Suprapubic skin (tissue), 4 donors: ENCODE data around the gene PMFBP1. TPM values are rescaled to one million over a fixed set of nuclear protein-coding genes. Genes with fewer than 3 reads are reported as not detected.

ENCODE experiments used
- DNase-seq, 2 donors: peaks; one replicate each; pipeline ENCODE4 v3.0.0-alpha.2; 2019; ENCODE audit warnings: low spot score in 2 of 2
- H3K27ac ChIP-seq: fragments of 200-600 bp; sonication (generic); one replicate; pipeline ENCODE4 v1.5.1; 2019
- H3K27me3 ChIP-seq: fragments of 200-600 bp; sonication (generic); one replicate; pipeline ENCODE4 v1.5.1; 2019
- H3K36me3 ChIP-seq: fragments of 200-600 bp; sonication (generic); one replicate; pipeline ENCODE4 v1.5.1; 2019
- H3K4me1 ChIP-seq: fragments of 200-600 bp; sonication (generic); one replicate; pipeline ENCODE4 v1.5.1; 2019
- H3K4me3 ChIP-seq: fragments of 200-600 bp; sonication (generic); one replicate; pipeline ENCODE4 v1.5.1; 2019; ENCODE audit warnings: mild to moderate bottlenecking
- H3K9me3 ChIP-seq: fragments of 200-600 bp; sonication (generic); one replicate; pipeline ENCODE4 v1.5.1; 2019
- CTCF ChIP-seq, 2 donors: fragments of 200-600 bp in 1 of 2; fragments of 450-650 bp in 1 of 2; sonication (generic) in 1 of 2; IDR thresholded peaks; one replicate each; pipeline ENCODE4 v1.5.1; 2016 to 2019; ENCODE audit warnings: antibody characterized with exemption in 2 of 2, mild to moderate bottlenecking in 1 of 2, moderate library complexity in 1 of 2
- EP300 ChIP-seq: sonication (generic); formaldehyde crosslinking; IDR thresholded peaks from one replicate; pipeline ENCODE4 v1.6.1; 2017; ENCODE audit warnings: antibody characterized with exemption
- POLR2A ChIP-seq, 2 donors: fragments of 450-650 bp; IDR thresholded peaks; one replicate each; pipeline ENCODE4 v1.6.1; 2017; ENCODE audit warnings: antibody characterized with exemption in 2 of 2, mild to moderate bottlenecking in 2 of 2, moderate library complexity in 2 of 2
- POLR2AphosphoS5 ChIP-seq, 3 donors: sonication (generic); formaldehyde crosslinking; IDR thresholded peaks; one replicate each; pipeline ENCODE4 v1.6.1; 2017; ENCODE audit warnings: antibody characterized with exemption in 3 of 3
- WGBS: methylation state at CpG from one replicate; pipeline ENCODE4 v1.1.5; 2018; 5-methylcytosine and 5-hydroxymethylcytosine counted together
- total RNA-seq, 4 donors: library from RNA; depleted of rRNA; stranded (reverse); fragments of >200 nt; gene quantifications; one replicate each; pipeline ENCODE4 v1.1.0, GENCODE V29; 2016

PMFBP1 gene
- total RNA-seq, 4 donors from 2014 or later = 0.76 to 9.3 (median 2.0) TPM

- H3K27ac ChIP-seq = no peak overlapping the region
- TF ChIP-seq EP300 (no peak), POLR2A (IDR thresholded peaks at IDR 0.05) (no peak), POLR2AphosphoS5 (IDR thresholded peaks at IDR 0.05) (no peak)
- DNase-seq = no peak
- H3K9me3 ChIP-seq = peaks cover 5% of the 10 kb centered on the region
- no peaks in the 10 kb centered on the region for H3K36me3 ChIP-seq
- no peak overlapping the region for H3K4me3 ChIP-seq
- WGBS = 73% methylated on average over 8 of the region's 8 CpGs
- no peaks in the 10 kb centered on the region for H3K4me1 ChIP-seq
- H3K27me3 ChIP-seq = no peaks in the 10 kb centered on the region
Observed at GRCh38 chr16:72149676-72150464, 22.1 kb downstream of the PMFBP1 start.

- 64% methylated on average over 1 of the region's 1 CpG for WGBS
- no peak for DNase-seq
Observed at GRCh38 chr16:72142476-72142875, 29.5 kb downstream of the PMFBP1 start.

GRCh38 chr16:72139908-72140307, 32.0 kb downstream of the PMFBP1 start:
- Histone ChIP-seq H3K4me3 (no peak overlapping the region), H3K27me3 (no peaks in the 10 kb centered on the region), H3K36me3 (no peaks in the 10 kb centered on the region), H3K9me3 (no peaks in the 10 kb centered on the region), H3K27ac (no peak overlapping the region), H3K4me1 (no peaks in the 10 kb centered on the region)
- 98% methylated on average over 2 of the region's 2 CpGs for WGBS
- no peak for DNase-seq
- TF ChIP-seq POLR2A (IDR thresholded peaks at IDR 0.05) (no peak), EP300 (no peak), CTCF (IDR thresholded peaks at IDR 0.05) (no peak)

More at GRCh38 chr16:72142476-72142875, 29.5 kb downstream of the PMFBP1 start:
- no peak overlapping the region for H3K4me3 ChIP-seq
- H3K36me3 ChIP-seq = no peaks in the 10 kb centered on the region
- no peaks in the 10 kb centered on the region for H3K27me3 ChIP-seq
- H3K4me1 ChIP-seq = no peaks in the 10 kb centered on the region
- TF ChIP-seq POLR2A (IDR thresholded peaks at IDR 0.05) (no peak), EP300 (no peak), POLR2AphosphoS5 (IDR thresholded peaks at IDR 0.05) (no peak), CTCF (IDR thresholded peaks at IDR 0.05) (no peak)
- no peak overlapping the region for H3K27ac ChIP-seq
- H3K9me3 ChIP-seq = peaks cover 5% of the 10 kb centered on the region

- Histone ChIP-seq H3K9me3 (no peaks in the 10 kb centered on the region), H3K27me3 (no peaks in the 10 kb centered on the region), H3K4me3 (no peak overlapping the region), H3K27ac (no peak overlapping the region), H3K36me3 (no peaks in the 10 kb centered on the region), H3K4me1 (no peaks in the 10 kb centered on the region)
- TF ChIP-seq EP300 = no peak
- no peak for TF ChIP-seq POLR2AphosphoS5 (IDR thresholded peaks at IDR 0.05)
- TF ChIP-seq POLR2A (IDR thresholded peaks at IDR 0.05) = no peak
- no peak for TF ChIP-seq CTCF (IDR thresholded peaks at IDR 0.05)
- no peak for DNase-seq
- 72% methylated on average over 4 of the region's 4 CpGs for WGBS
Observed at GRCh38 chr16:72138064-72138572, 33.8 kb downstream of the PMFBP1 start.

- WGBS = 76% methylated on average over 15 of the region's 15 CpGs
- Histone ChIP-seq H3K4me1 (no peaks in the 10 kb centered on the region), H3K9me3 (no peaks in the 10 kb centered on the region), H3K36me3 (no peaks in the 10 kb centered on the region), H3K27me3 (no peaks in the 10 kb centered on the region), H3K4me3 (no peak overlapping the region), H3K27ac (no peak overlapping the region)
- DNase-seq = no peak
- TF ChIP-seq POLR2A (IDR thresholded peaks at IDR 0.05) = no peak
- TF ChIP-seq EP300 = no peak
- TF ChIP-seq POLR2AphosphoS5 (IDR thresholded peaks at IDR 0.05) = no peak
- no peak for TF ChIP-seq CTCF (IDR thresholded peaks at IDR 0.05)
Observed at GRCh38 chr16:72137380-72138063, 34.4 kb downstream of the PMFBP1 start.
